Caki2 (cell line): ENCODE data around the gene PTPN9. TPM values are rescaled to one million over a fixed set of nuclear protein-coding genes. Genes with fewer than 3 reads are reported as not detected.

Experiments
- DNase-seq: peaks from one replicate; pipeline ENCODE4 v3.0.0-alpha.2; 2015; ENCODE audit warnings: low read depth
- in situ Hi-C: cut with HindIII; loops from 2 replicates; pipeline ENCODE4 v1.10.0; 2016; ENCODE audit warnings: low sequenced_read_pairs, low pct_unique_long_range_greater_than_20kb, mixed read lengths
- total RNA-seq: library from RNA; depleted of rRNA; stranded (reverse); fragments of >200 nt; shearing (Covaris generic); gene quantifications from 2 replicates; pipeline ENCODE4 v1.2.3, GENCODE V29; 2014; ENCODE audit warnings: low replicate concordance; rRNA removed

PTPN9 gene
- 13.8 and 18.1 TPM in 2 replicates for total RNA-seq

- in situ Hi-C loops = no loop called here
- peak; percentile 84 for DNase-seq
Measured at GRCh38 chr15:75578948-75579920, at the start of gene PTPN9. PTPN9 (minus strand) TSS chr15:75579315; CDS start chr15:75578776, 539 bp downstream.

GRCh38 chr15:75625542-75626347 lies 46.6 kb upstream of the PTPN9 start, which contains the start of gene SNUPN:
SNUPN (minus strand) TSS chr15:75625725; CDS start chr15:75621051, 4,674 bp downstream.
- in situ Hi-C loops = no loop called here
- DNase-seq = peak; percentile 93

DNA sequence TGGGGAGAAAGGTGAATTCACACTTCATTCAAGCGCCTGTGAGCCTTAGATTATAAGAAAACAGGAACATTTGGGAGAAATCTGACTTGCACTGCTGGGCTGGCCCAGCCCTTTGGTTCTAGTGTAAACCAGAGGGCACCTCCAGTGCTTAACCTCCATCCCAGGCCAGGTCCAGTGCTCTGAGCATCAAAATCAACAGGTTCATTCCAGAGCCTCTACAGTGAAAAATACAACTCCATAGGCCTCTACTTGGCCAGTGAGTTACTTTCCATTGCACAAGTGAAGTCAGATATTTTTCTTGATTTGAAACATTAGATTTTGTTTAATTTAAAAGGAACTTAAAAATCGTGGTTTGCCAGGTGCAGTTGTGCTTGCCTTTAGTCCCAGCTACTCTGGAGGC lies 43.4 kb upstream of the PTPN9 start:
- in situ Hi-C loops = no loop called here
- DNase-seq = no peak

DNA sequence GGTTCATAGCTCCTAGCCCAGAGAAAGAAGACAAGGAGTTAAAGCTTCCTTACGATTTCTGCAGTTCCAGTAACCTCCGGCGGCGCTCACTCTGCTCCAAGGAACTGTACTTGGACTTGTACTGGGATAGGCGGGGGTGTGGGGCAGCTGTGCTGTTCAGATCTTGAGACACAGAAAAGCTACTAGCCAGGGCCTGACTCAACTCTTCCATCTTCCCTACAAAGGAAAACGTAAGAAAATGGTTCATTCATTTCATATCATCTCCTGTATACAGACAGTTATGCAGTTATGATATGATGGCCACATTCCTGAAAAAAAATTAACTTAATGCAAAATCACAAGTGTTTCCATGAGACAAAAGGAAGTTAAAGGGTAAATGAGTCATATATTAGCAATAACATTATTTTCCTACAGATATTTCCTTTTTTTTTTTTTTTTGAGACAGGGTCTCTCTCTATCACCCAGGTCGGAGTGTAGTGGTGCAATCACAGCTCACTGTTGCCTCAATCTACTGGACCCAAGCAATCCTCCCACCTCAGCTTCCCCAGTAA lies 41.8 kb upstream of the PTPN9 start:
- in situ Hi-C loops = no loop called here
- DNase-seq = no peak

GRCh38 chr15:75620058-75620820 lies 41.1 kb upstream of the PTPN9 start:
- no peak for DNase-seq
- in situ Hi-C loops = no loop called here

- DNase-seq = no peak
- in situ Hi-C loops = no loop called here
Measured at GRCh38 chr15:75616766-75617165, 37.7 kb upstream of the PTPN9 start.

GRCh38 chr15:75606711-75607699 lies 27.9 kb upstream of the PTPN9 start:
- in situ Hi-C loops = no loop called here

GRCh38 chr15:75606026-75606425 lies 26.9 kb upstream of the PTPN9 start:
- in situ Hi-C loops = no loop called here
- DNase-seq = no peak

More at GRCh38 chr15:75606711-75607699, 27.9 kb upstream of the PTPN9 start:
- no peak for DNase-seq

DNA sequence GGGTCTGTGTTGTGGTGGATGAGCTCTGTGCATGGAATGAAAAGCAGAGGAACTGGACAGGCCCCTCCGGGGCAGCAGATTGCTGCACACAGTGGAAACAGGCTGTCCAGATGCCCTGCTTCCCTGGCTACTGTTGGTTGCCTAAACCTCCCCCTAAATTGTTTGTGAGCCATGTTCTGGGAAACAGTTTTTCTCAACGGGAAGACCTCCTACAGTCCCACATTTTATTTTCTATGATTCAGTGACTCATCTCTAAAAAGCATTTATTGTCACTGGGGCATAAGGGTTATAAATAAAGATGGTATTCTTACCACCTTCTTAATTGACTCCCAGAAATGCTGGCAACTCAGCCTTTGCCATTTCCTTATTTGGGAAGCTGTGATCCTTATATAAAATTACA lies 20.3 kb upstream of the PTPN9 start:
- in situ Hi-C loops = loop anchor here (10.0 kb wide), 1 partner anchor 155 kb away; no protein-coding TSS in a partner anchor
- no peak for DNase-seq

DNA sequence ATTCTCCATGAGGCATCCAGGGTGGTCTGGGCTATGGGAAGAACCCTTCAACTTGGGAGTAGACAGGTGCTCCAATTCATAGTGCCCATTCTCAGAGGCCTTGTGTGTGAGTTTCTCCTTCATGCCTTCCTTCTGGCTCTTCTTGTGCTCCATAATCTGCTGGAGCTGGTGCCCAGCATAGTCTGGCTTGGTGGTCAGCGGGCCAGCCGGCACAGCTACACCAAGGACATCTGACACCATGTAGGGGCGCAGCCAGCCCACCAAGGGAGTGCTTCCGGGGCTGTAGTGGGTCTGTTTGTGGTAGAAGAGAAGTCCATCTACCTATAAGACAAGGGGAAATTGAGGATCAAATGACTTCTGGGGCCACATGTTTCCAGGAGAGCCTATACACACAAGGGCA lies 19.2 kb upstream of the PTPN9 start:
- no peak for DNase-seq
- in situ Hi-C loops = loop anchor here (10.0 kb wide), 1 partner anchor 154 kb away; no protein-coding TSS in a partner anchor

DNA sequence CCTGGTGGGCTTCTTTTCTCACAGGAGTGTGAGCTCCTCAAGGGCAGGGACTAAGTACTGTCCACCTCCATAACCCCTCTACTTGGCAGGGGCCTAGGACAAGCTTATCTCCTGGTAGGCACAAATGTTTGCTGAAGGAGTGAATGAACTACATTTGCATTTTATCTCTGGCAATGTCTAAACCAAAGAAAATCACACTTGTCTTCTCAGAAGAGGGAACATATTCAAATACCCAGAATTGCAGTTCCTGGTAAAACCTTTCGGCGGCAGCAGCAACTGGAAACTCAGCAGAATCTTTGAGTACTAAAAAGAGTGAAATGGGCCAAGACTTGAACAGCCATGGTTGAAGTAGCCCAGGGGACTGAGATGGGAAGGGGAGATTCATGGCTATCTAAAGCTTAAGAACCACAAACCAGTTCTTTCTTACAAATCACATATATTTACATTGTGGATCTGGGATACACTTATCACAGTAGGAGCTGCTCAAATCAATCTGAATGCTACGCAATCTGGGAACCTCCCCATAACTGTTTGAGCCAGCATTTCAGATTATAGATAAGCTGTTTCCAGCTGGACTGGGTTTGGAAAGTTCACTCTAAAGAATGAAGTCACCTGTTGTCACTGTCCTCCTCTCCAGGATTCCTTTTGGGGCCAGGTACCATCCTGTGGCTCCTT lies 18.7 kb upstream of the PTPN9 start:
- DNase-seq = no peak
- in situ Hi-C loops = loop anchor here (10.0 kb wide), 1 partner anchor 153 kb away; no protein-coding TSS in a partner anchor

DNA sequence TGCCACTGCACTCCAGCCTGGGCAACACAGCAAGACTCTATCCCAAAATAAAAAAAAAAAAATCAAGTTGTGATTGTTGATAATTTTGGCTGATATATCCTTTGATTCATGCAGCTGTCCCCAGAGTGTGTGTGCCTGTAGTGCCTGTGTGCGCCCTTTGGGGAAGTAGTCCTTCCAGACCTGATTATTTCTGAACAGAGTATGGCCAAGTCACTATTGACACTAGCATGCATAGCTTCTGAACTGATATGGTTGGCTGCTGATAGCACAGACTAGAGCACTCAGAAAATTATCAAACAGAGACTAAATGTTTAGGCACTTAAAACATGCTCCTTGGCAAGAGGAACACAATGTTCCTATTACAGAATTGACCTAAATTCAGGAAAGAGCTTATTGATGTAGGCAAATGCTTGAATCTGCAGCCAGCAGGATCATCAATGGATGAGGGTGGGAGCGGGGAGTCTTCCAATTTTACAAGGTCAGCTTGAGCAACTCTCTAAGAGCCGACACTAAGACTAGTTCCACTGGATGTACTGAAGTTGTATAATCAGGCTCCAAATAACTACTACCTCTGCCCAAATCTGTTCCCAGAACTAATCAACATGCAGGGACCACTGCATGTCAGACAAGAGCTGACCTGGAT lies 17.7 kb upstream of the PTPN9 start:
- DNase-seq = no peak
- in situ Hi-C loops = loop anchor here (10.0 kb wide), 1 partner anchor 152 kb away; no protein-coding TSS in a partner anchor

GRCh38 chr15:75594276-75594675 lies 15.2 kb upstream of the PTPN9 start:
- no peak for DNase-seq
- in situ Hi-C loops = loop anchor here (10.0 kb wide), 1 partner anchor 149 kb away; no protein-coding TSS in a partner anchor

DNA sequence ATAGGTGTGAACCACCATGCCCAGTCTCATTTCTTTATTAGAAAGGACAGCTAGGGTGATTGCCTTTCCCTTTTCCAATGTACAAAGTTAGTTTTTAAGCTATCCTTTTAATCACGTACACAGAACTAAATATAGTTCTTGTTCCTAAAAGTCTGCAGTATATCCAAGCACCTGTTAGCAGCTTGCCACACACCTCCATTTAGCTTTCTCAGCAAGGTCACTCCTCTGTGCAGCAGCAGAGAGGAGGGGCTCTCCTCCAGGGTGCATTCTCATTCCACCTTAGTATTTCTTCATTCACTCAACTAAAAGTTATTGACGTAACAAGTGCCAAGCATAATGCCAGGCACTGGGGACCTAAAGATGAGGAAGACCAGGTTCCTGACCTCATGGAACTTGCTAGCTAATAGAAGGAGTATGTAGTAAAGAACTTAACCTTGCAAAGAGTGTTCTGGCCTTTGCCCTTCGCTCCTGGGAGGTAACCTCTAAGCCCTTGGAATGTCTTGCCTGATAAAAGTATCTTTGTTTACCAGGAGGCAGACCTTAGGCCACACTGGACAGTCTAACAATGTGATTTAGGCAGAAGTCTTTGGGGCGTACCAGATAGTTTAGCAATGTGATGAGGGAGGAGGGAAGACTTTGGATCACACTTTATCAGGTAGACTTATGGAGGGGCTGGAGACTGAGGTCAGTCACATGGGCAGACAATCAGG lies 12.7 kb upstream of the PTPN9 start:
- in situ Hi-C loops = loop anchor here (10.0 kb wide), 1 partner anchor 147 kb away; no protein-coding TSS in a partner anchor
- no peak for DNase-seq

GRCh38 chr15:75590239-75590638 lies 11.1 kb upstream of the PTPN9 start:
- DNase-seq = no peak
- in situ Hi-C loops = loop anchor here (10.0 kb wide), 1 partner anchor 145 kb away; no protein-coding TSS in a partner anchor
